AG04450 (cell line): ENCODE measurements around the gene TRIO. TPM values are rescaled to one million over a fixed set of nuclear protein-coding genes. Genes with fewer than 3 reads are reported as not detected.

Experiments
- CTCF ChIA-PET: fragments of 300-600, 350-600 bp; formaldehyde crosslinking; extraction: SDS; loops from one replicate; lab custom pipeline; 2022; ENCODE audit warnings: antibody characterized with exemption, inconsistent platforms; lab: Charles Lee
- POLR2A ChIA-PET: fragments of 350-600 bp; formaldehyde crosslinking; extraction: SDS; loops from one replicate; lab custom pipeline; 2021; ENCODE audit warnings: antibody characterized with exemption, inconsistent platforms; lab: Yijun Ruan, JAX
- DNase-seq: peaks from one replicate; pipeline ENCODE4 v3.0.0-alpha.2; 2011; ENCODE audit warnings: low read depth, low spot score
- H3K27ac ChIP-seq: one replicate; pipeline ENCODE4 v1.5.1; 2012; ENCODE audit warnings: low read depth, low read length, control low read depth
- H3K27me3 ChIP-seq: one replicate; pipeline ENCODE4 v1.6.0; 2012; ENCODE audit warnings: low read length; ENCODE audit not compliant: control insufficient read depth, insufficient read depth
- H3K4me3 ChIP-seq: 2 replicates; pipeline ENCODE4 v1.5.1; 2011; ENCODE audit warnings: mild to moderate bottlenecking, low read depth, low read length, control low read depth
- H3K9me3 ChIP-seq: 2 replicates; pipeline ENCODE4 v1.5.1; 2012; ENCODE audit warnings: low read length; ENCODE audit not compliant: control insufficient read depth, insufficient read depth
- polyA plus RNA-seq: library from polyadenylated mRNA; depleted of rRNA; stranded (reverse); fragments of >200 nt; gene quantifications from 2 replicates; pipeline ENCODE4 v1.2.3, GENCODE V29; 2011
- TF ChIP-seq, protein P1 (sequence below): IDR thresholded peaks from 2 replicates; pipeline ENCODE4 v1.5.1; 2011; ENCODE audit warnings: low read depth, low read length, control low read depth, inconsistent platforms

TRIO gene
- polyA plus RNA-seq, 1 experiment = 268 TPM

DNA sequence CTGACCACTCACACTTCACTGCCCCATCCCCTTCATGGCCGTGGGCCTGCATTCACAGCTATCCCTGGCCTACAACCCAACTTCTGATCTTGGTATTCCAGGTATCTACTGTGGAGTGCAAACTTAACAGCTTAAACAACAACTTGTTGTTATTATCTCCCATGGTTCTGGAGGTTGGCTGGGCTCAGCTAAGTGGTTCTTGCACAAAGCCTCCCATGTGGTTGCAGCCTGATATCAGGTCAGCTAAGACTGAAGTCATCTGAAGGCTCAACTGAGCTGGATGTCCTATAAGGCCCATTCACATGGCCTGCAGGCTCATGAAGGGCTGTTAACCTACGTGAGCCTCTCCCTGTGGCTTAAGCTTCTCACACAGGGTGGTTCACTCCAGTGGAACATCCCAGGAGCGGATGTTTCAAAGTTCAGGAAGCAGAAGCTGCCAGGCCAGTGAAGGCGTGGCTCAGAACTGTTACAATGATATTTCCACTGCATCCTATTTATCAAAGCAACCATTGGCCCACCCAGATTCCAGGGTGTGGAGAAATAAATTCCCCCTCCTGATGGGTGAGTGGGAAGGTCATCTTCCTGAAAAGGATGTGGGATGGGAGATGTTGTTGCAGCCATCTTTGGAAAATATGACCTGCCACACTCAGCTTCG lies 30.0 kb upstream of the TRIO start:
- Histone ChIP-seq H3K27me3 (no peaks in the 10 kb centered on the region), H3K27ac (no peak overlapping the region), H3K4me3 (no peak overlapping the region), H3K9me3 (peaks cover 6% of the 10 kb centered on the region; the same call in 1 of the 2 replicates)
- CTCF ChIA-PET = no interaction called here
- DNase-seq = no peak
- POLR2A ChIA-PET = no interaction called here
- TF ChIP-seq, protein P1, sequence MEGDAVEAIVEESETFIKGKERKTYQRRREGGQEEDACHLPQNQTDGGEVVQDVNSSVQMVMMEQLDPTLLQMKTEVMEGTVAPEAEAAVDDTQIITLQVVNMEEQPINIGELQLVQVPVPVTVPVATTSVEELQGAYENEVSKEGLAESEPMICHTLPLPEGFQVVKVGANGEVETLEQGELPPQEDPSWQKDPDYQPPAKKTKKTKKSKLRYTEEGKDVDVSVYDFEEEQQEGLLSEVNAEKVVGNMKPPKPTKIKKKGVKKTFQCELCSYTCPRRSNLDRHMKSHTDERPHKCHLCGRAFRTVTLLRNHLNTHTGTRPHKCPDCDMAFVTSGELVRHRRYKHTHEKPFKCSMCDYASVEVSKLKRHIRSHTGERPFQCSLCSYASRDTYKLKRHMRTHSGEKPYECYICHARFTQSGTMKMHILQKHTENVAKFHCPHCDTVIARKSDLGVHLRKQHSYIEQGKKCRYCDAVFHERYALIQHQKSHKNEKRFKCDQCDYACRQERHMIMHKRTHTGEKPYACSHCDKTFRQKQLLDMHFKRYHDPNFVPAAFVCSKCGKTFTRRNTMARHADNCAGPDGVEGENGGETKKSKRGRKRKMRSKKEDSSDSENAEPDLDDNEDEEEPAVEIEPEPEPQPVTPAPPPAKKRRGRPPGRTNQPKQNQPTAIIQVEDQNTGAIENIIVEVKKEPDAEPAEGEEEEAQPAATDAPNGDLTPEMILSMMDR = no peak

DNA sequence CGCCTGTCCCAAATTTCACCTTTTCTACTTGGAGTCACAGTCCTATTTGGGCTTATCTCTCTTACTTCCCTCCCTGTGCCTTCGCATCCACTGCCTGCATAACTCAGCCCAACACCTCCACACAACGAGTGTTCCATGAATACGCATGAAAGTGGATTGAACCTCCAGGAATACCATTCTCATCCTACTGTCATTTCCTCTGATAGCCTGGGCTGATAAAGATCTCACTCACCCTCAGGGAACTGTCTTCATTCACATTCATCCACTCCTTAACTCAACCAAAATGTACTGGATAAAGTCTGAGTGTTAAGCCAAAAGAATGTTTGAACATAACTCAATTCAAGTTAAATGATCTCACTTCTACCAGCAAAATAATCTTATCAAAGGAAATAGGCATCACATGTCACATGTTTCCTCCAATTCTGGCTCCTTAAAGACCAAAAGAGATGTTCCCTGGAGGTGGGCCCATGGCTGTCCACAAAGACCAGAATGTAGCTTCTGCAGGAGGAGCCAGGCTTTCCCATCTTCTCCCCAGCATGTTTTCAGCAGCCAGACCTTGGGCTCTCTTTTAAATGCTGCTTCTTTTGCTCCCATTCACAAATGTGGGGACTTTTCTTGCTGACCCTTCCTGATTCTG lies 28.4 kb upstream of the TRIO start:
- H3K4me3 ChIP-seq = no peak overlapping the region
- no peaks in the 10 kb centered on the region for H3K27me3 ChIP-seq
- CTCF ChIA-PET = no interaction called here
- no peak overlapping the region for H3K27ac ChIP-seq
- POLR2A ChIA-PET = no interaction called here
- TF ChIP-seq, protein P1 = no peak
- H3K9me3 ChIP-seq = peaks cover 6% of the 10 kb centered on the region; the same call in 1 of the 2 replicates
- DNase-seq = no peak

DNA sequence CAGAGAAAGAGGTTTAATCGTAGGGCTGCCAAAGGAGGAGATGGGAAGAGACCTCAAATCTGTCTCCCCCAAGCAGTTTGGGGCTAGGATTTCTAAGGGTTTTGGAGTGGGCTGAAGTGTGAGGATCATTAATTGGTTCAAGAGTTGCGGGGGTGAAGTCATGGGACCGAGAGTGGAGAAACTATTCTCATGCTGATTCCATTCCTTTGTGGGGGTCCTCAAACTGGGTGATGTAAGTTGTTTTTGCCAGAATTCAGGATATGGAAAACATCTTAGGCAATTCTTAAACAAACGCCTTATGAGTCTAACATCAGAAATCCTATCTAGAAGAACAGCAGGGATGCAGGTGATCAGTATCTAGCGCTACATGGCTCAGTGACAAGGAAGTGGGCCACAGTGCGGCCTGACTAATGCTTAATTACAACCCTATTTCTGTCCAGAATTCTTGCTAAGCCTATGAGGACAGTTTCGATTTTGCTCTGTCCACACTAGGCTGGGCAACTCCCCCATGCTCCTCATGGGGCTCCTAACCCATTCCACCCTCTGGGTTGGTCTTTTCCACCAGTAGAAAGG lies 27.7 kb upstream of the TRIO start:
- CTCF ChIA-PET = no interaction called here
- no peak overlapping the region for H3K27ac ChIP-seq
- POLR2A ChIA-PET = no interaction called here
- H3K4me3 ChIP-seq = no peak overlapping the region
- no peak for DNase-seq
- TF ChIP-seq, protein P1 = no peak
- no peaks in the 10 kb centered on the region for H3K27me3 ChIP-seq
- H3K9me3 ChIP-seq = peaks cover 6% of the 10 kb centered on the region; the same call in 1 of the 2 replicates

DNA sequence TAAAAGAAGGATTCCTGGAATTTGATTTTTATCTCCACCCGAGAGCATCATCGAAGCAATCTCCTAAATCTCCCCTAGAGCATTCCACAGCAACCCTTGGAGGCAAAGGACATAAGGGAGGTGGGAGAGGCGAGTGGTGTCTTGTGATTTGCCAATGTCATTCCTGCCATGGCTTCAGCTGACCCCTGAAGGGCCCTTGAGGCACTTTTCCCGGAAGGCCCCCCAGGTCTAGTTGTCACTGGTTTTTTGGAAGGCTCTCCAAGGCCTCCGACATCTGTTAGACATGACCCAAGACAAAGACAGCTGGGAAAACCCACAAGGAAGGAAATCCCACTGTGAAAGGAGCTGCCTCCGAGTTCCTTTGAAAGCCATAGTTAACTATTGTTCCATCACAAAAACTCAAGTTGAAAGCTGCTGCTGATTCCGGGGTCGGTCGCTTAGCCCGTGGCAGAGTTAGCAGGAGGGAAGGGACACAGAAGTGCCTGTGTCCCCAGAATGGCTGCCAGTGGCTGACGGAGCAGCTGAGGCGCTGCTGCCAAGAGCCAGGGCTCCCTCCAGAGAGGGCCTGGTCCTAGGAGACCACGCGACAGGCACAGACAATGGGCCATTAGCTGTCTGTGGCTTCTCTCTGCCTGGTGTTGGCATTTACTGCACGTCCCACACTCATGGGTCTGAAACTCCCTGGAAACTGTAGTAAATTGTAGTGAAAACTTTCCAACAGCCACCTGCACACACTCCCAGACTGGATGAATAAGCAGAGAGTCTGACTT lies 24.4 kb upstream of the TRIO start:
- CTCF ChIA-PET = interaction anchor here (0.6 kb wide), 1 partner anchor 89 kb away, joined by 3 read pairs; no protein-coding TSS in a partner anchor
- Histone ChIP-seq H3K27me3 (no peaks in the 10 kb centered on the region), H3K27ac (no peak overlapping the region), H3K9me3 (no peaks in the 10 kb centered on the region), H3K4me3 (no peak overlapping the region)
- TF ChIP-seq, protein P1 = no peak
- DNase-seq = no peak
- POLR2A ChIA-PET = interaction anchor here (0.6 kb wide), 1 partner anchor 17 kb away, joined by 3 read pairs; no protein-coding TSS in a partner anchor
